ENCODE data around the gene C1orf159.

Gene C1orf159

GRCh38 chr1:1074631-1075147 lies 41.2 kb downstream of the C1orf159 start:
- peaks cover 5% of the 10 kb centered on the region for H3K4me1 ChIP-seq
- in situ Hi-C loops (cut with MboI; ENCODE audit: low sequenced_read_pairs) = no loop called here

GRCh38 chr1:1073743-1074587 lies 41.9 kb downstream of the C1orf159 start, which contains the start of gene RNF223:
Gene RNF223, minus strand, starts transcription at chr1:1074306. Its CDS starts 1,740 bp downstream, at chr1:1072566.
- peaks cover 4% of the 10 kb centered on the region; the same call in 1 of the 2 replicates for H3K4me1 ChIP-seq
- H3K4me3 ChIP-seq = no peak within 1 kb of the TSS
- no peak for DNase-seq (ENCODE audit: low spot score in 2 of 2)
- no peaks in the 10 kb centered on the region for H3K9me3 ChIP-seq
- peaks cover 13% of the 10 kb centered on the region for H3K27me3 ChIP-seq (ENCODE audit: low read depth)
- in situ Hi-C loops (cut with MboI; ENCODE audit: low sequenced_read_pairs) = no loop called here
- no peaks in the 10 kb centered on the region for H3K36me3 ChIP-seq (replicated peaks)

More at GRCh38 chr1:1074631-1075147, 41.2 kb downstream of the C1orf159 start:
- Histone ChIP-seq H3K9me3 (no peaks in the 10 kb centered on the region), H3K4me3 (no peak overlapping the region), H3K27me3 (ENCODE audit: low read depth) (peaks cover 13% of the 10 kb centered on the region), H3K36me3 (replicated peaks) (no peaks in the 10 kb centered on the region)
- DNase-seq (ENCODE audit: low spot score in 2 of 2) = no peak

- in situ Hi-C loops (cut with MboI; ENCODE audit: low sequenced_read_pairs) = no loop called here
- H3K4me3 ChIP-seq = no peak overlapping the region
- H3K9me3 ChIP-seq = no peaks in the 10 kb centered on the region
- H3K36me3 ChIP-seq (replicated peaks) = no peaks in the 10 kb centered on the region
- H3K4me1 ChIP-seq = peaks cover 4% of the 10 kb centered on the region; the same call in 1 of the 2 replicates
- H3K27me3 ChIP-seq (ENCODE audit: low read depth) = peaks cover 13% of the 10 kb centered on the region
- no peak for DNase-seq (ENCODE audit: low spot score in 2 of 2)
Measured at GRCh38 chr1:1072849-1073742, 42.8 kb downstream of the C1orf159 start.

- Histone ChIP-seq H3K9me3 (no peaks in the 10 kb centered on the region), H3K4me1 (peaks cover 4% of the 10 kb centered on the region; the same call in 1 of the 2 replicates), H3K4me3 (no peak overlapping the region), H3K36me3 (replicated peaks) (no peaks in the 10 kb centered on the region), H3K27me3 (ENCODE audit: low read depth) (peaks cover 13% of the 10 kb centered on the region)
- DNase-seq (ENCODE audit: low spot score in 2 of 2) = no peak
- in situ Hi-C loops (cut with MboI; ENCODE audit: low sequenced_read_pairs) = no loop called here
Measured at GRCh38 chr1:1072299-1072848, 43.5 kb downstream of the C1orf159 start.

GRCh38 chr1:1071486-1072298 lies 44.2 kb downstream of the C1orf159 start:
- Histone ChIP-seq H3K4me3 (no peak overlapping the region), H3K9me3 (no peaks in the 10 kb centered on the region), H3K4me1 (peaks cover 4% of the 10 kb centered on the region; the same call in 1 of the 2 replicates), H3K27me3 (ENCODE audit: low read depth) (peaks cover 13% of the 10 kb centered on the region), H3K36me3 (replicated peaks) (no peaks in the 10 kb centered on the region)
- in situ Hi-C loops (cut with MboI; ENCODE audit: low sequenced_read_pairs) = no loop called here
- DNase-seq (ENCODE audit: low spot score in 2 of 2) = no peak

- DNase-seq (ENCODE audit: low spot score in 2 of 2) = no peak
Measured at GRCh38 chr1:1069711-1070676, 45.9 kb downstream of the C1orf159 start.

GRCh38 chr1:1069056-1069710 lies 46.7 kb downstream of the C1orf159 start:
- peak overlapping the region; percentile 47 for H3K4me3 ChIP-seq
- DNase-seq (ENCODE audit: low spot score in 2 of 2) = peak; percentile 71 to 92
- H3K36me3 ChIP-seq (replicated peaks) = no peaks in the 10 kb centered on the region
- no peaks in the 10 kb centered on the region for H3K9me3 ChIP-seq
- in situ Hi-C loops (cut with MboI; ENCODE audit: low sequenced_read_pairs) = loop anchor here (5.0 kb wide), 1 partner anchor 77 kb away; no protein-coding TSS in a partner anchor
- H3K4me1 ChIP-seq = peaks cover 4% of the 10 kb centered on the region; the same call in 1 of the 2 replicates
- peaks cover 4% of the 10 kb centered on the region; the same call in 1 of the 2 replicates for H3K27me3 ChIP-seq (ENCODE audit: low read depth)

More at GRCh38 chr1:1069711-1070676, 45.9 kb downstream of the C1orf159 start:
- Histone ChIP-seq H3K4me3 (peak overlapping the region; percentile 47), H3K9me3 (no peaks in the 10 kb centered on the region), H3K4me1 (peaks cover 4% of the 10 kb centered on the region; the same call in 1 of the 2 replicates), H3K36me3 (replicated peaks) (no peaks in the 10 kb centered on the region), H3K27me3 (ENCODE audit: low read depth) (peaks cover 8% of the 10 kb centered on the region)
- in situ Hi-C loops (cut with MboI; ENCODE audit: low sequenced_read_pairs) = loop anchor here (5.0 kb wide), 1 partner anchor 78 kb away; no protein-coding TSS in a partner anchor

- H3K9me3 ChIP-seq = no peaks in the 10 kb centered on the region
- DNase-seq (ENCODE audit: low spot score in 2 of 2) = peak in 1 of 2 experiments; percentile 42
- peak overlapping the region; percentile 47 for H3K4me3 ChIP-seq
- no peaks in the 10 kb centered on the region for H3K36me3 ChIP-seq (replicated peaks)
- peaks cover 4% of the 10 kb centered on the region; the same call in 1 of the 2 replicates for H3K27me3 ChIP-seq (ENCODE audit: low read depth)
- in situ Hi-C loops (cut with MboI; ENCODE audit: low sequenced_read_pairs) = loop anchor here (5.0 kb wide), 1 partner anchor 76 kb away; no protein-coding TSS in a partner anchor
- H3K4me1 ChIP-seq = peaks cover 4% of the 10 kb centered on the region; the same call in 1 of the 2 replicates
Measured at GRCh38 chr1:1068517-1069055, 47.3 kb downstream of the C1orf159 start.

GRCh38 chr1:1067860-1068516 lies 47.9 kb downstream of the C1orf159 start:
- H3K4me3 ChIP-seq = peak overlapping the region; percentile 47
- H3K36me3 ChIP-seq (replicated peaks) = no peaks in the 10 kb centered on the region
- no peaks in the 10 kb centered on the region for H3K9me3 ChIP-seq
- DNase-seq (ENCODE audit: low spot score in 2 of 2) = no peak
- in situ Hi-C loops (cut with MboI; ENCODE audit: low sequenced_read_pairs) = loop anchor here (5.0 kb wide), 1 partner anchor 76 kb away; no protein-coding TSS in a partner anchor
- H3K4me1 ChIP-seq = peaks cover 4% of the 10 kb centered on the region; the same call in 1 of the 2 replicates
- H3K27me3 ChIP-seq (ENCODE audit: low read depth) = peaks cover 4% of the 10 kb centered on the region; the same call in 1 of the 2 replicates

- peaks cover 3% of the 10 kb centered on the region; the same call in 1 of the 2 replicates for H3K27me3 ChIP-seq (ENCODE audit: low read depth)
- peaks cover 4% of the 10 kb centered on the region; the same call in 1 of the 2 replicates for H3K4me1 ChIP-seq
- DNase-seq (ENCODE audit: low spot score in 2 of 2) = no peak
- in situ Hi-C loops (cut with MboI; ENCODE audit: low sequenced_read_pairs) = loop anchor here (5.0 kb wide), 1 partner anchor 75 kb away; no protein-coding TSS in a partner anchor
- no peak overlapping the region for H3K4me3 ChIP-seq
- H3K9me3 ChIP-seq = no peaks in the 10 kb centered on the region
- no peaks in the 10 kb centered on the region for H3K36me3 ChIP-seq (replicated peaks)
Measured at GRCh38 chr1:1067284-1067859, 48.5 kb downstream of the C1orf159 start.
